Measurements from ENCODE around the gene ALDH9A1.
"Not testable (repeated sequence)": the region's sequence is repeated elsewhere in the genome, so short reads cannot be mapped to it uniquely, and the experiment has no call there.

The ALDH9A1 gene

GRCh38 chr1:165644064-165644735 lies 54.2 kb downstream of the ALDH9A1 start:
- DNase-seq: no peak

GRCh38 chr1:165641231-165641987 lies 57.0 kb downstream of the ALDH9A1 start:
- no peak for DNase-seq

GRCh38 chr1:165639821-165640623 lies 58.3 kb downstream of the ALDH9A1 start:
- DNase-seq: no peak

- not testable (repeated sequence) for DNase-seq
Observed at GRCh38 chr1:165638211-165638610, 60.2 kb downstream of the ALDH9A1 start.

GRCh38 chr1:165637427-165637826 lies 60.9 kb downstream of the ALDH9A1 start:
- DNase-seq: no peak

GRCh38 chr1:165635823-165636222 lies 62.5 kb downstream of the ALDH9A1 start:
- DNase-seq: no peak

GRCh38 chr1:165635329-165635728 lies 63.0 kb downstream of the ALDH9A1 start:
- no peak for DNase-seq

GRCh38 chr1:165634154-165634921 lies 64.0 kb downstream of the ALDH9A1 start:
- no peak for DNase-seq

GRCh38 chr1:165633614-165634013 lies 64.7 kb downstream of the ALDH9A1 start:
- peak; percentile 6 for DNase-seq

GRCh38 chr1:165632491-165632890 lies 65.9 kb downstream of the ALDH9A1 start:
- no peak for DNase-seq

- DNase-seq: no peak
Observed at GRCh38 chr1:165632152-165632469, 66.3 kb downstream of the ALDH9A1 start.

- DNase-seq: peak; percentile 69
Observed at GRCh38 chr1:165631342-165632151, 66.8 kb downstream of the ALDH9A1 start.

GRCh38 chr1:165630629-165631341 lies 67.6 kb downstream of the ALDH9A1 start, which contains the start of gene MGST3:
Gene MGST3, plus strand, starts transcription at chr1:165631234. Its CDS starts 18,614 bp downstream, at chr1:165649848.
- DNase-seq: peak; percentile 97

GRCh38 chr1:165629848-165630628 lies 68.3 kb downstream of the ALDH9A1 start:
- DNase-seq: no peak

GRCh38 chr1:165629151-165629550 lies 69.2 kb downstream of the ALDH9A1 start:
- DNase-seq: no peak

GRCh38 chr1:165628147-165628822 lies 70.1 kb downstream of the ALDH9A1 start:
- no peak for DNase-seq

- DNase-seq: no peak
Observed at GRCh38 chr1:165624441-165624840, 73.9 kb downstream of the ALDH9A1 start.

- no peak for DNase-seq
Observed at GRCh38 chr1:165623624-165624023, 74.7 kb downstream of the ALDH9A1 start.

GRCh38 chr1:165619647-165620151 lies 78.7 kb downstream of the ALDH9A1 start:
- DNase-seq: no peak
